GM12878 (cell line): ENCODE data around the gene EXOSC1. TPM values are rescaled to one million over a fixed set of nuclear protein-coding genes. Genes with fewer than 3 reads are reported as not detected.

ENCODE experiments used
- GABPA ChIP-seq: IDR thresholded peaks from 2 replicates; pipeline ENCODE4 v1.6.1; 2014; ENCODE audit warnings: antibody characterized with exemption, low read depth, mild to moderate bottlenecking, inconsistent platforms
- GATAD2B ChIP-seq: fragments of 450-650 bp; conservative IDR thresholded peaks from 2 replicates; pipeline ENCODE4 v1.6.1; 2017; ENCODE audit warnings: low read depth, mild to moderate bottlenecking, moderate library complexity
- HDGF ChIP-seq: fragments of 450-650 bp; IDR thresholded peaks from 2 replicates; pipeline ENCODE4 v1.6.1; 2016; ENCODE audit warnings: antibody characterized with exemption
- JUND ChIP-seq: IDR thresholded peaks from 2 replicates; pipeline ENCODE4 v1.6.1; 2012; ENCODE audit warnings: low read depth, mild to moderate bottlenecking, low read length, improper control_type of control experiment, moderate library complexity
- KAT2A ChIP-seq: conservative IDR thresholded peaks from 2 replicates; pipeline ENCODE4 v1.6.1; 2011; ENCODE audit warnings: low read depth, low read length; ENCODE audit not compliant: control insufficient read depth
- MTA3 ChIP-seq: IDR thresholded peaks from 2 replicates; pipeline ENCODE4 v1.6.1; 2012; ENCODE audit warnings: low read length, inconsistent platforms, borderline replicate concordance
- RAD51 ChIP-seq: fragments of 450-650 bp; IDR thresholded peaks from 2 replicates; pipeline ENCODE4 v1.6.1; 2016; ENCODE audit warnings: moderate library complexity, mild to moderate bottlenecking, inconsistent platforms
- RB1 ChIP-seq: fragments of 450-650 bp; formaldehyde crosslinking; IDR thresholded peaks from 2 replicates; pipeline ENCODE4 v1.6.1; 2017; ENCODE audit warnings: mild to moderate bottlenecking, borderline replicate concordance
- RELA ChIP-seq: fragments of 450-650 bp; IDR thresholded peaks from 2 replicates; pipeline ENCODE4 v1.8.0; 2014; ENCODE audit warnings: borderline replicate concordance; ENCODE audit not compliant: partially characterized antibody
- RELB ChIP-seq: fragments of 450-650 bp; IDR thresholded peaks from 2 replicates; pipeline ENCODE4 v1.6.1; 2017; ENCODE audit warnings: low read depth, mild to moderate bottlenecking, moderate library complexity
- ZNF217 ChIP-seq: fragments of 450-650 bp; IDR thresholded peaks from 2 replicates; pipeline ENCODE4 v1.6.1; 2017; ENCODE audit warnings: antibody characterized with exemption, mild to moderate bottlenecking
- polyA plus RNA-seq, 11 experiments: library from polyadenylated mRNA; depleted of rRNA in 4 of 11; unstranded in 6 of 11; stranded (reverse) in 5 of 11; fragments of >200 nt; fragmentation: Nextera tagmentation in 4 of 11; fragmentation: Illumina TruSeq in 1 of 11; extraction: Ambion mirVana in 4 of 11; extraction: Trizol in 1 of 11; gene quantifications; 1 replicate in 1 of 11; 2 replicates in 10 of 11; pipeline versions ENCODE4 v1.2.1 to v1.2.3, GENCODE V29; 2011 to 2016; ENCODE audit warnings: inconsistent platforms in 2 of 11, missing spikeins in 2 of 11, low read depth in 1 of 11
- total RNA-seq, 4 experiments: library from RNA; depleted of rRNA in 3 of 4; stranded (reverse); fragments of >200 nt in 3 of 4; fragmentation: Illumina TruSeq in 1 of 4; extraction: Trizol in 1 of 4; gene quantifications; 2 replicates each; pipeline versions ENCODE4 v1.2.1 to v1.2.3, GENCODE V29; 2013 to 2021

EXOSC1 gene
- total and polyA plus RNA-seq, 10 of the 15 experiments (the other 5 are each of a cell fraction or from before 2014, with no cell fraction given) = 43.4 to 121 (median 75.1) TPM

- TF ChIP-seq RELB (0 out of 2 replicates have a peak, but pooled peaks have one; percentile 13), ZNF217 (peak; percentile 63), GABPA (no peak), RAD51 (no peak), RELA (peak; percentile 1), RB1 (no peak), MTA3 (no peak), GATAD2B (peak; percentile 34; the same call in 1 of the 2 replicates), KAT2A (no peak), JUND (no peak), HDGF (no peak)
- TF ChIP-seq, all 136 proteins: peak for 7
Observed at GRCh38 chr10:97401455-97401919, 44.3 kb downstream of the EXOSC1 start (continued).
